HG02678 (cell line): Measurements from ENCODE around the gene ELMO1.

Experiments used
- ATAC-seq: cut with Tn5 transposase; IDR thresholded peaks from one replicate; pipeline ENCODE4 v1.9.1; 2021; ENCODE audit warnings: mild to moderate bottlenecking, moderate library complexity; ENCODE audit not compliant: unreplicated experiment

ELMO1 gene

DNA sequence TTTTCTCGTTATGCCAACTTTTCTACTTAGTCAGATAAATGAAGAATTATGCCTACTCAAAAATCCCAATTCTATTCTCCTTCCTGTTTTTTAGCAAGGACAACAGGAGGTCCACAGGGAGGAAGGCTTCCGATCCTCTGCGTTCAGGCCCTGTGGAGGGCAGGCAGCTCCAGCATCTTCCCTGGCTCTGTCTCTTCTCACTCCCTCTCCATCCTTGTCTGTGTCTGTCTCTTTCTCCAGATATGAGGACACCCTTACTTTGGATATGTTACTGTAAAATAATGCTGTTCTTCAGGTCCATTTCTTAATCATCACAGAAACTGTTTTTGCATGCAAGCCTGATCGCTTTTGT, 166.6 kb downstream of the ELMO1 start:
- no peak for ATAC-seq

DNA sequence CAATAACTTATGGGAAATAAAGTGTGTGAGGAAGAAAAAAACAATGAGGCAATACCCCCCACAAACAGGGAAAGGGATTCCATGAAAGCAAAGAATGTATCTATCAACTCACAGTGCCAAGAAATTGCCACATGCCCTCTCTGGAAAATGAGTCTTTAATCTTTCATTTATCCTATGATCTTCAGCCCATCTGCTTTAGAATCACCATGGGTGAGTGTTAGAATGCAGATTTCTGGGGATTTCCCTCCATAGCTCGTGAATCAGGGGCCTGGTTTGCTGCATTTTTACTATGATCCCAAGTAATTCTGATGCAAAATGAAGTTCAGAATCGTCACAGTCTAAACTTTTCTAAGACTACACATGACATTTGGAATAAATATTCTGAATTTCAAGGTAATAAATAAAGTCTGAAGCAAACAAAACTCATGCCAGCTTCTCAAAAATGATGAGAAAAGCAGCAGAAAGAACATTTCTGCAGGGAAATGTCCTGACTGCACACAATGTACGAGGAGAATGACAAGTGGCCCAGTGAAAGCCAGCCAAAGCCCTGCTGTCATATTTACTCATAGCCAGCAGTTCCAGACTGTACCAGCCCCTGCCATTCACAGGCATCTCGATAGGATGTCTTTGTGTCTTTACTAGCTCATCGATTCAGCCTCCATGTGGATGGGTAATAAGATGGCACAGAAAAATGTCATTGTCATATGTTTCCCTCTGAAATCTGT, 167.1 kb downstream of the ELMO1 start:
- no peak for ATAC-seq

DNA sequence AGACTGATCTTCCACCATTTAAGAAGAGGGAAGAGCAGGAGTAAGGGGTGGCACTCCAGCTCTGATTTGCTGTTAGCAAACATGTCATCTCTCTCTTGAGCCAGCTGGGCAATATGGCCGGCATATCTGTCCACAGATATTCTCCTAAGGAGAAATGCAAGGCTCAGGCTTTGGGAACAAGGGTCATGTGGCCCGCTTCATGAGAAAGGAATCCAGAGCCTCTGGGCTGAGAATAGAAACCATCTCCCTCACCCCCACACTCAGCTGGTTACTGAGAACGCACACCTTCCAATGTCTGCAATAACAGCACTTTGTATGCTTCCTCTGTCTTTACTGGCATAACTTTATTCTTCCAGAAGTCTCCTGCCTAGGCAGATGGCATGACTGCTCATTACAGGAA, 171.2 kb downstream of the ELMO1 start:
- no peak for ATAC-seq

DNA sequence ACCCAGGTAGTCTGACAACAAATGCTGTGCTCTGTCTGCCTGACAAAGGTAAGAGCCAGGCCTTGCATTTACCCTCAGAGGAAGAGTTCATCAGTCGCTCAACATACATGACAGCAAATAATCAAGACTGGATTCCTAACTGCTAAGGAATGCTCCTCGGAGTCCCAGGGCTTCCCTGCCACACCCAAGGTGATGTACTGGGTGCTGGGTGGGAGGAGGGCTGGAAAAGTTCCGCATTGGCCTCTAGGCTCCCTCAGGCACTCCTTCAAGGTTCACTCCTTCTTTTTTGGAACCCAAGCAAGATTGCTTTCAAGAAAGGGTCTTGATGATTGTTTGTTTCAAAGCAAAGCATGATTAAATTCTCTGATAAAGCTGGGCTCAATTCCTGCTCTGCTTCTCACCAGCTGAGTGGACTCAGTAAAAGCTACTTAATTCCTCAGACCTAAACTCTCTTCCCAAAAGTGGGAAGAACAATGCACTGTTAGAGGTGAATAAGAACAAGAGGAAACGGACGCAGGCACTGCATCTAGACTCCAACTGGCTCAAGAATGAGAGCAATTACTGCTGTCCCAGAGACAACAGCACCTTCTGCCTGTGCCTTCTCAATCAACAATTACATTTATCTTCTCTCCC, 173.5 kb downstream of the ELMO1 start:
- no peak for ATAC-seq

DNA sequence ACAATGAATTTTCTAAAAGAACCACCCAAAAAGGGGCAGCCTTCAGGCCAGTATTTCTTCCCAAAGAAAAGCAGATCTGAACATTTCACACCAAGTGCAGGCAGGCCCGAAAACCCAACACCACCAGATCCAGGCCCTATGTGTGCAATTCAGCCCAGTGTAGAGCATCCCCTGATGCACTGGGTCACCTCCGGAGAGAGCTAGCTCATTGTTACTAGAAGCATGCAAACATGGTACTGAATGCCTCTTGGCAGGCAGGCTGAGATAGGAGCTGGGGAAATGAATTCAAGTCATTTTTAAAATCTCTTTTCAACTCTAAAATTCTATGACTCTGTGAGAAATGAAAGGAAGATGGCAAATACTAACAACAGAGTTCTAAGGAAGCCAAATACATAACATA, 174.8 kb downstream of the ELMO1 start:
- no peak for ATAC-seq

DNA sequence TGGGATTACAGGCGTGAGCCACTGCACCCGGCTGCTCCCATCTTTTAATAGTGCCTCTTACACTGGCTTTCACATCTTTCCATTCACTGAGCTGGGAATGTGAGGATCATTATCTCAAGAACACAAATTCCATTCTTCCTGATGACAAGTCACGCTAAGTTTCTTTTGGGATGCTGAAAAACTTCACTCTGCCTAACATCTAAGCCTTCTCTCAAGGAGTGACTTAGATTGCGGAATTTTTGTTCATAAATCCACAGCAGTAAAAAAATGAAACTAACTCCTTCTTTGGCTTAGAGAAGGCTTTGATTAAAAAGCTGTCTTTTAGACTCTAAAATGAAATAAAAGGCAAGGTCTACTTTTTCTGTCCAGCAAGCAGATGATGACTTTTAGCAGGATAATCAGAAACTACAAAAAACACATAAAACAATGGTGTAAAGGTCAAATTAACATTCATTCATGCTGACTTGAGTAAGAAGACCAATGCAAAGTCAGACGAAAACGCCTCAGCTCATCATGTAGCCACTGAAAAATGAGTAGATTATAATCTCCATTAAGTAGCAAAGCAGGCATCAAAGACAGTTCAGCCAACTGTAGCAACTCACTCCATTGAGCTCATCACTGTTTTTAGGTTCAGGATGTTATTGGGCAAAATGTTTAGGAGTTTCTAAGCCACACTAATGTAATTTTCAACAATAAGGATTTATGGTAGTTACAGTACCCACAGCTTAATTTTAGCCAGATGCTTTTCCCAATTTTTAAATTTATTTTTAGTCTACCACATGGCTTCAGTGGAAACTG, 178.8 kb downstream of the ELMO1 start:
- no peak for ATAC-seq

DNA sequence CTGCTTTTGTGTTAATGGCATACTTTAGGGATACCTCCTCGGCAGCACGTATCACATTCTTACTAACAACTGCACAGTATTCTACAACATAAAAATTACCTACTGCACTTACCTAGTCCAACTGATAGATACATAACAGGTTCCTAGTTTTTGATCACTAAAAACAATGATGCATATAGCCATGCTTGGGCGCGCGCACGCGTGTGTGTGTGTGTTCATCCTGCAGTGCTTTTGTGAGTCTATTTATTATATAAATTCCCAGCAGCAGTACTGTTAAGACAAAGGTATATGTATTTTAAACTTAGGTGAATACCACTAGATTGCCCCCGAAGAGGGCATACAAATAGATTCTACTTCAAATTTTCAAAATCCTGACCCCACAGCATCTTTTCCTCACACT, 181.4 kb downstream of the ELMO1 start:
- no peak for ATAC-seq

DNA sequence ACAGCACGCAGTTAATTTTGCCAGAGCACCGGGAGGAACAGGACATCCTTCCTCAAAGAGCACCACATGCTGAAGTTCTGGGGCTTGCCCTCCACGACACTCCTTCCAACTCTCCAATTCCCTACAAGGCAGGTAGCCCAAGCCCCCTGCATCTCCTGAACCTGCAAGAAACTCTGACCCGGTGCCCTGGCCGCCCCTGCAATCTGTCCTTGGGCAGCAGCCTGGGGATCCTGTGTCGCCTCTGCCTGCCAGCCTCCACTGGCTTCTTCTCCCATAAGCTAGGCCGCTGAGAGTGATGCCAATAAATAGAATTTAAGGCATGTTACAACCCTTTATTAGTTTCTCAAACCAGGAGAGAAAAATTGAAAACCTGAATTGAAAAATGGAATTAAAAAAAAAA, 182.8 kb downstream of the ELMO1 start:
- no peak for ATAC-seq

DNA sequence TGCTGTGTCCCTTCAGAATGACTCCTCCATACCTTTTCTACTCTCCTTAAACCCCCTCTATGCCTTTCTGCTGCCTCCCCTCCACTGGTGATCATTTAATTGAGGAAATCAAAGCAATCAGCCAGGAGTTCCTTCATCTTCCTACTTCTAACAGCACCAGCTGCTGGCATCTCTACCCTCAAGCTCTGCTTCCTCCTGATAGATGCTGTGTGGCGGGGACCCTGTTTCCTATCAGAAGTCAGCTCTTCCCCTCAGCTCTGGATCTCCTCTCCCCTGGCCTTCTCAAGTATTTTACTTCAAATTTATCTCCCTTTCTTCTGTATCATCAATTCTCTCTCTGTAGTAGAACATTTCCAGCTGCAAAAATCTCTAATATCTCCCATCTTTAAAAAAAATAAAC, 183.7 kb downstream of the ELMO1 start:
- no peak for ATAC-seq

DNA sequence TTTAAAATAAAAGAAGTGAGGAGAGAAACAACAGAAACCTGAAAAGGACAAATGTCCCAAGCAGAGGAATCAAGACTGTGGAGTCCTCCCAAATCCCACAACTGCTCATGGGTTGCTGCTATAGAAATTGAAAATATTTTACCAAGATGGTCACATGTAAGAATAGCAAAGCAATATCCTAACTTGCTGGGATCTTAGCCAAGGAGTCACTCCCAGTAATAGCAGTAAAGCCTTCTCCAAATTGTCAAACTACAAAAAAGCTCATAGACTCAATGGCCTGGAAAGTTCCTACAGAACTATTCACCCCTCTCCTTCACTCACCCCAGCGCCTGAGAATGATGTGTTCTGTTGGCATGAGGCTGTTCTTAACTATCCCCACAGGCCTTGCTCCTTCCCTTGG, 186.5 kb downstream of the ELMO1 start:
- no peak for ATAC-seq

DNA sequence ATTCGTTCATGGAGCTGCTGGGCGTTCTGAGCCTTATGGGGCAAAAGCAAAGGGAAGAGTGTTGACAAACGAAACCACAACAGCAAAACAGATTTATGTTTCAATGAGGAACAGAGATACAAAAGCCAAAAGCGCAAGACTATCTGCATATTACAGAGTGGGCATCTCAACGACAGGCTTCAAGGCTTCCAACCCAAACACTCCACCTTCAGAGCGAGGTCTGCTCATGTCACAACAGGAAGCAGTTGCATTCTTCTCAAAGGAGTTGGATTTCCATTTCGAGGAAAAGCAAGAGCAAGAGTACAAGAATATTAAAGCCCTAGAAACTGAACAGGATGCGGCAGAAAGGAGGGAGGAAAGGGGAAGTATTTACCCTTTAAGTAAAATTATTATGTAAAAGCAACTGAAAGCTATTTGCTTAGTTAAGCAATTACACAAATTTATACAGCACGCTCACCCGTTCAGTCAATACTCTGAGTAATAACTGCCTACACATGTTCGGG, 189.3 kb downstream of the ELMO1 start:
- no peak for ATAC-seq

DNA sequence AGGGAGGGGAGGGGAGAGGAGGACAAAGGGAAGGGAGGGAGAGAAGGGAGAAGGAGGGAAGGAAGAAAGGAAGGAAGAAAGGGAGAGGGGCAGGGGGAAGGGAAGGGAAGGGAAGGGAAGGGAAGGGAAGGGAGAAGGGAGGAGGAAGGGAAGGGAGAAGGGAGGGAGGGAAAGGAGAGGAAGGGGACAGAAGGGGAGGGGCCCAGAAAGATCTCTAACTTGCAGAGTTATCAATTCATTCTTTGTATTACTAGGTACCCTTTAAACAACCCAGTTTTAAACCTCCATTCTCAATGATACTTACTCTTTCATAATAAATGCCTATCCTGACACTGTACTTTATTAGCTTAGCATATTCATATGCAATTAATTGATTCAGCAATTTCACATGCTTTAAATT, 192.0 kb downstream of the ELMO1 start:
- ATAC-seq, result no peak

DNA sequence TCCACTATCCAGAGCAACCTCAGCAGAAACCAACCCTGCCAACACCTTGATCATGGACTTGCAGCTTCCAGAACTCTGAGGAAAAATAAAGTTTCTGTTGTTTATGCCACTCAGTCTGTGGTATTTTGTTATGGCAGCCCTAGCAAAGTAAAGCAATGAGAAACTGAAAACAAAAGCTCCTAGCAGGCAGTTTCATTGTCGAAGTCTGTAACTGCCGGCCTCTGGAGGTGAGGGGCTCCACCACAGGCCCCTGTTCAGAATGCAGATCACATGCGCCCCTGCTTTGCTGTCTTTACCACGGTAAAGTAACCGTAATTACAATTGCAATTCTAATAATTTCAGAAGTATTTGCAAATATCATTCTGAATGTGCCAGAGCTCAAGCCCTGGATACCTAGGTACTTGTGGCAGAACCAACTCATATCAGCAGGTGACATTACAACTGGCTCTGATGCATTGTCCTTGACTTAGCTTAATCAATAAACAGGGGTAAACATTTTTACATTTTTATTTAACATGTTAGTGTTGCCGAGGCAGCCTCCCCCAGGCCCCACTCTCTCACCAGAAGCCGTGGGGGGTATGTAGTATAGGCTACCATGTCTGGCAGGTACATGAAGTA, 193.2 kb downstream of the ELMO1 start:
- ATAC-seq, result no peak

DNA sequence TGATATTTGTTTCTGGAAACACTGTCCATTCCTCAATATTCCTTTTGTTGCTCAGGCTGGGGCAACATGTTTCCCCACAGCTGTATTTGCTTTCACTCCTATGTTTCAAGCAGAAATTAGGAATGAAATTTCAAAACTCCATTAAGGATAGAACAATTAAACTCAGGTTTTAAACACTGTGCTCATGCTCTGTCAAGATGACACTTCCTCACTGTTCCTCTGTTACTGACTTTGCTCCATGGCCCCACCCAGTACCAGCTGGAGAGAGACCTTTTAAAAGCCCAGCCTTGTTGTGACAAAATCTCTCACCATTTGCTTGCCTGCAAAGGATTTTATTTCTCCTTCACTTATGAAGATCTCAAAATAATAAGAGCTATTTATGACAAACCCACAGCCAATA, 197.4 kb downstream of the ELMO1 start:
- no peak for ATAC-seq

DNA sequence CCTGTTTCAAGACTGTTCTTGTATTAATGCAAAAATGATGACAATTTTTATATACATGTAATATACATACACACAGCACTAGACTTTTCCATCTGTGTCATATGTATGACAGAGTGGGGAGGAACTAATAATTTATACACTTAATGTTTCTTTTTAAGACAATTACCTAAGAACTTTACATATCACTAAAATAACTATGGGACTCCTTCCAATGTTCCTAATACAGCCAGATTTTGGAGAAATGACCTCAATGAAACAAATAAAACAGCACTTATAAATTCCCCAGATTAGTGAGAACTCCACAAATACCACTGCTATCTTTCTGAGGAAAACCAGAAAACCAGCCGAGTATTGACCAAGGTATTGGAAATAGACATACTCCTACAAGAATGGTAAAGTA, 199.4 kb downstream of the ELMO1 start:
- ATAC-seq, result no peak

DNA sequence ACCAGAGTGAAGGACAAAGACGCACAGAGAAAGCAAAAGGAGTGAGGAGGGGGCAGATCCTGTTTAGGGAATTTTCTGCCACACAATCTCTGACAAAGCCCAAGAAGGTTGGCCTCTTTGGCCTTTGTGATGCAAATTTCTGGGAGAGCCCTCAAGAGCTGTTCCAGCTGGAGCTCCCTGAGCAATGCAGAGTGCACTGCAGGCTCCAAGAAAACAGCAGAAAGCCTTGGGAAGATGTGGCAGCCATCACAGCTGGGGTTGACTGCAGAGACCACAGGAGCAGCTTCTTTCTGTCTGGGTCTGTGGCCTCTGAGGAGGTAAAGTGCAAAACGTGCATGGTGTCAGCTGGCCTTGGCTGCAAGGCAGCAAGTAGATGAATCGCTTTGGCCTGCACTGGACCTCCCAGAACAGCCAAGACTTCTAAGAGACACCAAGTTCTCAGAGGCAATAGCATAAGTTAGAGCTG, 200.2 kb downstream of the ELMO1 start:
- ATAC-seq, result no peak

DNA sequence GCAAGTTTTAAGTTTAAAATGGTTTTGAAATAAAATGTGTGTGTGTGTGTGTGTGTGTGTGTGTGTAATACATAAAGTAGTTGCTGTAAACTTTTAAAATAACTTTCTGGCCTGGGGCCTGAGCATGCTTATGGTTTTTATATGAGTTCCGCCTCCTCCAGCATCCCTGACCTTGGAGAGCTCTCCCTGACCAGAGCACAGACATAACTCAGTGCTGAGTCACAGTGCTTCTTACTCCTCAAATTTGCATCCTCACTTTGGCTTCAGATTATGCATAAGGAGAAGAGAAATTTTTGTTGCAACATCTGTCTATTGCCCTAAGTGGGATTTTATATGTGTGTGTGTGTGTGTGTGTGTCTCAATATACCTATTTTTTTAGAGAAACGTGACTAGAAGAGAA, 200.8 kb downstream of the ELMO1 start:
- no peak for ATAC-seq

DNA sequence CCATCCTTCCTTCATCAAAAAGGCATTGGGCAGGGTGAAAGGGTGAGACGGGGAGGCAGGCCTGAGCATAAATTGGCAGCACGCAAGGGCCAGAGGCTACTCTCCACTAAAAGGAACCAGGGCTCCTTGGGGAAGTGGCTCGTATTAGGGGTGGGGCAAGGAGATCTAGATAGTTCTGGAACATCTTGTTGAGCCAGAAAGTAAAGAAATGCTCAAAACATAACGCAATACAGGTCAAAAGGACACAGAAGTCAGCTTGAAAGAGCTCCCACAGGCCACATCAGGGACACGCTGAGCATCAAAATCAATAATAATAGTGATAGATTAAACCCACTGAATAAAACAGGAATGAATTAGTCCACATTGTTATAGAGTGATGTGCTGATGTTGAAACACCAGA, 203.1 kb downstream of the ELMO1 start:
- no peak for ATAC-seq

DNA sequence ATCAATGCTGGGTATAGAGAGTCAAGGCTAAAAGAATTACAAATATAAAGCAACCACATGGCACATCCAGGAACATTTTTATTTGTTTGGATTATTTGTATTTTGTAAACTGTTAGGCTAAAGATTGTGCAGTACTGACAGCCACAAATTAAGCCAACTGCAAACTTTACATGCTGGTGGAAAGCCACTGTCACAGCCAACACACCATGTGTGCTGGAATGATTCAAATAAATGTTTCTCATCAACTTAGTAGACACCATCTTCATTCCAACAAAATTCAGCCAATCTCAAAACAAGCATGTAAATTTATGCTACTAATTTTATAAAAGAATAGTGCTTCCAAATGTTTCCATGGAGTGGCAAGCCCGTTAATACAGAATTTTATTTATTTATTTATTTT, 211.8 kb downstream of the ELMO1 start:
- ATAC-seq, result no peak

DNA sequence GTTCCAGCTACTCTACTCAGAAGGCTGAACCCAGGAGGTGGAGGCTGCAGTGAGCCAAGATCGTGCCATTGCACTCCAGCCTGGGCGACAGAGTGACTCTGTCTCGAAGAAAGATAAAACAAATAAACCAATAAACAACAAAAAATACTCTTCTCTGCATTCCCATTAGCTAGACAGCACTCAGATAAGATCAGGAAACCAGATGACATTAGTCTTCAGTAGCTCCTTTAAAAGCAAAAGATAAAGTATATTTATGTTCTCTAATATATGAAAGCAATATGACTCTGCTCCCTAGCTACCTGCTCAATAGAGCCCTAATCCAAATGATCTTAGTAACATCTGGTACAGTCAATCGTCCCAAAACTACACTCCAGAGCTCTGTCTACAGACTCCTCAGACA, 212.9 kb downstream of the ELMO1 start:
- ATAC-seq, result no peak

DNA sequence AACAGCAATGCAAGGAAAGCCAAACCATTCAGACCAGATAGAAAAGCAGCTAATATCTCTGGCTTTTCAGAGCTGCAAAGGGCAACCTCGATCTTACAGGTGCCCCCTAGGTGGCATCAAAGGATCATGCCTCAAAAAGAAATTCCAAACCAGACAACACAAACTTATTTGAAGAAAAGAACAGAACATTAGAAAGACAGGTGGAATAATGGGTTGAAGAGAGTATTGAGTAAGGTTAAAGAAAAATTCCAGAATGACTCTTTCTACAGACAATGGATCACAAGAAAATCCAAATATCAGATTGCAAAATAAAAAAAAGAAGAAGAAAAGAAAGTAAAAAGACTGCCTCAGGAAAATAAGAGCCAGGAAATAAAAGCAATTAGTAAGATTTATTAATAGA, 213.7 kb downstream of the ELMO1 start:
- no peak for ATAC-seq

DNA sequence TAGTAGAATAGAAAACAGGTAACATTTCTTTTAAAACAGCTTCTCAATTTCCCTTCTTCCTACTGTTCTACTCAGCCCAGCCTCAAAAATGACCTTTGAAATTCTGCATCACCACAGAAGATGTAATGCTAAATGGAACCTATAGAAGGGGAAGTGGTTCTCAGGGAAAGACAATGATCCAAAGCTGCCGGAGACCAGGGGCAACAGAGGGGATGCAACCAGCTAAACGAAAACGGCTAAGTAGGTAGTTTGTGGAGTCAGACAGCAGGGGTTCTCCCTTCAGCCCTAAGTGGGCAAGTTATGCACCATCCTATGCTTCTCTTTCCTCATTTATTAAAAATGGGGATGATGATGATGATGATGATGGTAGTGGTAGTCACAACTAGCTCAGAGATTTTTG, 214.3 kb downstream of the ELMO1 start:
- ATAC-seq, result no peak
